H9 (cell line): ENCODE data around the gene CCDC78. TPM values are rescaled to one million over a fixed set of nuclear protein-coding genes. Genes with fewer than 3 reads are reported as not detected.

ENCODE experiments used
- DNase-seq: peaks from one replicate; pipeline ENCODE4 v3.0.0-alpha.2; 2017
- H2AFZ ChIP-seq: one replicate; pipeline ENCODE4 v1.6.1; 2013; ENCODE audit warnings: mild to moderate bottlenecking, low read length, control low read depth, moderate library complexity
- H2AK5ac ChIP-seq: 2 replicates; pipeline ENCODE4 v1.6.1; 2013; ENCODE audit warnings: low read length, control low read depth, mixed read lengths; ENCODE audit not compliant: insufficient read length
- H2BK120ac ChIP-seq: one replicate; pipeline ENCODE4 v1.6.1; 2013; ENCODE audit warnings: low read depth, mild to moderate bottlenecking, low read length, control low read depth, inconsistent platforms; ENCODE audit not compliant: poor library complexity, severe bottlenecking
- H2BK12ac ChIP-seq: 2 replicates; pipeline ENCODE4 v1.6.1; 2013; ENCODE audit warnings: low read length, control low read depth, mixed read lengths, low read depth; ENCODE audit not compliant: insufficient read length
- H2BK15ac ChIP-seq: 2 replicates; pipeline ENCODE4 v1.6.1; 2013; ENCODE audit warnings: low read depth, low read length, control low read depth
- H2BK20ac ChIP-seq: one replicate; pipeline ENCODE4 v1.6.1; 2013; ENCODE audit warnings: low read depth, mild to moderate bottlenecking, low read length, control low read depth, inconsistent platforms; ENCODE audit not compliant: poor library complexity, severe bottlenecking
- H2BK5ac ChIP-seq: 2 replicates; pipeline ENCODE4 v1.6.1; 2013; ENCODE audit warnings: low read length, control low read depth, mixed read lengths; ENCODE audit not compliant: insufficient read length
- H3K14ac ChIP-seq: 2 replicates; pipeline ENCODE4 v1.6.1; 2013; ENCODE audit warnings: low read length, control low read depth; ENCODE audit not compliant: insufficient read depth
- H3K18ac ChIP-seq: 2 replicates; pipeline ENCODE4 v1.6.1; 2013; ENCODE audit warnings: low read depth, mild to moderate bottlenecking, mixed read lengths, low read length, control low read depth; ENCODE audit not compliant: insufficient read length
- H3K23ac ChIP-seq: 2 replicates; pipeline ENCODE4 v1.6.1; 2013; ENCODE audit warnings: low read length, control low read depth, mixed read lengths, low read depth; ENCODE audit not compliant: insufficient read length
- H3K23me2 ChIP-seq: 2 replicates; pipeline ENCODE4 v1.6.1; 2013; ENCODE audit warnings: low read depth, mild to moderate bottlenecking, mixed read lengths, low read length, control low read depth; ENCODE audit not compliant: insufficient read length, poor library complexity, severe bottlenecking
- H3K27ac ChIP-seq: 2 replicates; pipeline ENCODE4 v1.5.1; 2013; ENCODE audit warnings: low read length, control low read depth, mixed read lengths, low read depth; ENCODE audit not compliant: insufficient read length
- H3K27me3 ChIP-seq: 2 replicates; pipeline ENCODE4 v1.6.1; 2013; ENCODE audit warnings: low read length, control low read depth, inconsistent platforms; ENCODE audit not compliant: insufficient read depth
- H3K4ac ChIP-seq: 2 replicates; pipeline ENCODE4 v1.6.1; 2013; ENCODE audit warnings: low read depth, mild to moderate bottlenecking, control low read depth, inconsistent platforms, low read length, moderate library complexity
- H3K4me1 ChIP-seq: 2 replicates; pipeline ENCODE4 v1.6.1; 2013; ENCODE audit warnings: low read length, control low read depth, inconsistent platforms; ENCODE audit not compliant: insufficient read depth
- H3K4me2 ChIP-seq: 2 replicates; pipeline ENCODE4 v1.6.1; 2013; ENCODE audit warnings: low read length, control low read depth, mixed read lengths; ENCODE audit not compliant: insufficient read length, insufficient read depth
- H3K56ac ChIP-seq: 2 replicates; pipeline ENCODE4 v1.6.1; 2013; ENCODE audit warnings: low read depth, mild to moderate bottlenecking, mixed read lengths, low read length, control low read depth; ENCODE audit not compliant: insufficient read length
- H3K79me1 ChIP-seq: 2 replicates; pipeline ENCODE4 v1.6.1; 2013; ENCODE audit warnings: low read depth, mild to moderate bottlenecking, moderate library complexity, low read length, control low read depth, inconsistent platforms; ENCODE audit not compliant: insufficient read depth, poor library complexity, severe bottlenecking
- H3K79me2 ChIP-seq: 2 replicates; pipeline ENCODE4 v1.6.1; 2013; ENCODE audit warnings: low read length, control low read depth, inconsistent platforms; ENCODE audit not compliant: insufficient read depth
- H3K9ac ChIP-seq: 2 replicates; pipeline ENCODE4 v1.6.1; 2013; ENCODE audit warnings: low read length, control low read depth, mixed read lengths; ENCODE audit not compliant: insufficient read length; ENCODE audit errors: extremely low read depth
- H3K9me3 ChIP-seq: one replicate; pipeline ENCODE4 v1.6.1; 2013; ENCODE audit warnings: low read depth, low read length, inconsistent platforms; ENCODE audit not compliant: control insufficient read depth
- H3T11ph ChIP-seq: one replicate; pipeline ENCODE4 v1.6.1; 2013; ENCODE audit warnings: mild to moderate bottlenecking, low read length, control low read depth, inconsistent platforms
- H4K20me1 ChIP-seq: one replicate; pipeline ENCODE4 v1.6.1; 2013; ENCODE audit not compliant: control insufficient read depth, insufficient read length, insufficient read depth
- H4K5ac ChIP-seq: 2 replicates; pipeline ENCODE4 v1.6.1; 2013; ENCODE audit warnings: low read depth, mild to moderate bottlenecking, mixed read lengths, low read length, control low read depth; ENCODE audit not compliant: insufficient read length
- H4K8ac ChIP-seq: replicated peaks from 2 replicates; pipeline ENCODE4 v1.6.1; 2013; ENCODE audit warnings: low read length, control low read depth, mixed read lengths, low read depth; ENCODE audit not compliant: insufficient read length
- H4K91ac ChIP-seq: 2 replicates; pipeline ENCODE4 v1.6.1; 2013; ENCODE audit warnings: low read depth, mild to moderate bottlenecking, moderate library complexity, mixed read lengths, low read length, control low read depth; ENCODE audit not compliant: insufficient read length
- H3K27ac Mint-ChIP-seq, 3 experiments: 2 replicates in 2 of 3; 3 replicates in 1 of 3; pipeline ENCODE4 v1.8.0; 2020 to 2021; ENCODE audit warnings: mixed read lengths in 3 of 3, mild to moderate bottlenecking in 1 of 3, moderate library complexity in 1 of 3
- H3K27me3 Mint-ChIP-seq: 2 replicates; pipeline ENCODE4 v1.8.0; 2021; ENCODE audit warnings: low read depth, mild to moderate bottlenecking, moderate library complexity, mixed read lengths
- H3K36me3 Mint-ChIP-seq, 3 experiments: 2 replicates in 2 of 3; 3 replicates in 1 of 3; pipeline ENCODE4 v1.8.0; 2020 to 2021; ENCODE audit warnings: low read depth in 3 of 3, mixed read lengths in 3 of 3; ENCODE audit not compliant: insufficient read depth in 1 of 3
- H3K4me1 Mint-ChIP-seq, 2 experiments: 2 replicates each; pipeline ENCODE4 v1.8.0; 2020; ENCODE audit warnings: mixed read lengths in 2 of 2
- H3K4me3 Mint-ChIP-seq, 2 experiments: 2 replicates in 1 of 2; 3 replicates in 1 of 2; pipeline ENCODE4 v1.8.0; 2020 to 2021; ENCODE audit warnings: mild to moderate bottlenecking in 2 of 2, mixed read lengths in 2 of 2, moderate library complexity in 1 of 2
- H3K9me3 Mint-ChIP-seq, 2 experiments: 2 replicates in 1 of 2; 3 replicates in 1 of 2; pipeline ENCODE4 v1.8.0; 2020; ENCODE audit warnings: mild to moderate bottlenecking in 2 of 2, mixed read lengths in 2 of 2, moderate library complexity in 1 of 2
- CTCF ChIP-seq: fragments of 200-600 bp; sonication (generic); conservative IDR thresholded peaks from 3 replicates; pipeline ENCODE4 v1.8.0; 2021; ENCODE audit warnings: antibody characterized with exemption, mild to moderate bottlenecking
- WGBS: extraction: QIAGEN DNeasy Blood & Tissue Kit; methylation state at CpG from one replicate; pipeline ENCODE4 v1.1.7; 2013; ENCODE audit warnings: missing lambda C conversion rate, low lambda C conversion rate, mixed read lengths; ENCODE audit not compliant: insufficient read length; ENCODE audit errors: extremely low coverage; 5-methylcytosine and 5-hydroxymethylcytosine counted together
- total RNA-seq: library from RNA; stranded (reverse); gene quantifications from 2 replicates; pipeline ENCODE4 v1.2.1, GENCODE V29; 2021

The CCDC78 gene
- total RNA-seq, 1 experiment from 2014 or later = 12.1 TPM

DNA sequence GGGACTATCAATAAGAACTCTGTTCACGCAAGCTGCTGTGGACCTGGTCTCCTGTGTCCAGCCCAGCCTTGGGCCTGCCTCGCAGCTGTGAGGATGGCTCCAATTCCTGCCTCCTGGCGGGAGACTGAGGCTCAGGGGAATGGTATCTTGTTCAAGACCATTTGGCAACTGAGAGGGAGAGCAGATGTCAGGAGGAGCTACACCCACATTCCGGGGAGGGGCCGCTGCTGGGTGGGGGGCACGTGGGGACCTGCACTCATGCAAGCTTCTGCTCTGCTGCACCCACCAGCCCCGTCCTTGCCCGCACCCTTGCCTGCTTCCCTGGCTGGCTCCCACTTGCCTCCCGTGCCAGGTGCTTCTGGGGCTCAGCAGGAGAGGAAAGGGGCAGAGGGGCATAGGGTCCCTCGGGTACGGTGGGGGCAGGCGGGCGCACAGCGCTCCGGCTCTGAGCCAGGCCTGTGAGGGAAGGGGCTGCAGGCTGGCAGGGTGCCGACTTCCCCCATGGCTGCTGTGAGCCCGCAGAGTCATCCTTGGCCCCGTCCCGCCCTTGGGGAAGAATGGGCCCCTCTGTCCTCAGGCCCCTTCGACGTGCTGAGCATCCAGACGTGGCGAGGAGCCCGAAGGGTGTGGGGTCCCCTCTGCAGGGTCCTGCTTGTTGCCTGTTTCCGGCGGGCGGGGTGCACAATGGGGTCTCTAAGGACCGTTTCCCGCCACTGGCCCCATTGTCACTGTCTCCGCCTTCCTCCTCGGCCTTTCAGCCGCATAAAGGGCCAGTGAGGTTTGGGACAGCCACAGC is 8.6 kb downstream of the CCDC78 start:
- Histone ChIP-seq H3K9ac (no peak overlapping the region), H3K79me1 (no peaks in the 10 kb centered on the region), H3K79me2 (no peaks in the 10 kb centered on the region), H3K23ac (no peak overlapping the region), H2AFZ (no peak overlapping the region), H2BK15ac (no peak overlapping the region), H3K4me2 (no peak overlapping the region), H3K9me3 (no peaks in the 10 kb centered on the region), H4K91ac (no peak overlapping the region), H4K20me1 (no peaks in the 10 kb centered on the region), H2BK20ac (no peak overlapping the region), H3K56ac (no peak overlapping the region), H3K14ac (no peak overlapping the region; the same call in 1 of the 2 replicates), H3T11ph (no peak overlapping the region), H4K8ac (no peak overlapping the region), H2AK5ac (no peak overlapping the region), H3K23me2 (peaks cover 10% of the 10 kb centered on the region), H3K27ac (no peak overlapping the region), H3K27me3 (no peaks in the 10 kb centered on the region; the same call in 1 of the 2 replicates), H3K4ac (no peak overlapping the region), H2BK120ac (no peak overlapping the region), H3K18ac (no peak overlapping the region), H3K4me1 (no peaks in the 10 kb centered on the region), H2BK12ac (no peak overlapping the region), H2BK5ac (no peak overlapping the region), H4K5ac (no peak overlapping the region)
- H3K4me1 Mint-ChIP-seq = peaks cover 15 to 29% of the 10 kb centered on the region in 2 experiments
- H3K4me3 Mint-ChIP-seq = no peak overlapping the region
- no peak for TF ChIP-seq CTCF
- H3K36me3 Mint-ChIP-seq = peaks cover 0 to 1% (median 0%) of the 10 kb centered on the region in 3 experiments; a peak in 1 of 7 replicates
- WGBS = no CpG with 5 or more reads among the region's 32 CpGs
- no peak overlapping the region for H3K27ac Mint-ChIP-seq
- peaks cover 43% of the 10 kb centered on the region for H3K27me3 Mint-ChIP-seq
- H3K9me3 Mint-ChIP-seq = no peaks in the 10 kb centered on the region; a peak in 1 of 5 replicates
- no peak for DNase-seq
